ENCODE results near the gene SCFD2. TPM values are rescaled to one million over a fixed set of nuclear protein-coding genes. Genes with fewer than 3 reads are reported as not detected.
"Not testable (repeated sequence)": the region's sequence is repeated elsewhere in the genome, so short reads cannot be mapped to it uniquely, and the experiment has no call there.

The SCFD2 gene
- polyA plus RNA-seq, 12 donors: 10.3 to 13.4 (median 11.6) TPM; not detected in 1

DNA sequence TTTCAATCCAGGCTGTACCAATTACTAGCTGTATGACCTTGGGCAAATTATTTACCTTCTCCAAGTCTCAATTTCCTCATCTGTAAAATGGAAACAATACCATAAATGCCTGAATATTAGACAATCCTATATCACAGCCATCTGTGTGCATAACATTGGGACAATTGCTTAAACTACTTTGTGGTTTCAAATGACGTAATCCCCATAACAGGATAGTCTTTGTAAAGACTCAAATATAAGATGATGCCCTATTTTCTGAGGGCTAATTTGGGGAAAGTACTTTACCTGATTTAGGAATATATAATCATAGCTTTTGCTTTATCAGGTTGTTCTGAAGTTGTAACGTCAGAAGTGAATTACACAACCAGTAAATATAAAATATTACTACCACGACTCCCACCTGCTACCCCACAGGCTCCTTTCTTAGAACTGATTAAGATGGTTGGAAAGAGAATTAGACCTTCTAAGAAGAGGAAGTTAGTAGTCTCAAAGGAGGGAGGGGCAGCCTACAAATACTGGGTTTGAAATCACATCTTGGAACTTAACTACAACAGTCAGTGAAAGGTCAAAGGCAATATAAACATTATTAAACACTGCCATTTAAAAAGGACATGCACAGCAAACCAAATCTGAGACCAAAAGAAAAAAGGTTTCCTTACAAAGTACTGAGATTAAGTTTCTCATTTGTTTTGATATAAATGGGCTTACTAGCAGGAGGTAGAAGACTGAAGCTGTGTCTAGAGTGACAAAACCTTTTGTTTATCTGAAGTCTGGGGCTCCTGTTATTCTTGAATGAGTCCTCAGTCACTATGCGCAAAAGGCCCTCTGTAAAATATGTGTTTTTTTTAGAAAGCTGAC, 215.0 kb downstream of the SCFD2 start:
- no peak for DNase-seq

DNA sequence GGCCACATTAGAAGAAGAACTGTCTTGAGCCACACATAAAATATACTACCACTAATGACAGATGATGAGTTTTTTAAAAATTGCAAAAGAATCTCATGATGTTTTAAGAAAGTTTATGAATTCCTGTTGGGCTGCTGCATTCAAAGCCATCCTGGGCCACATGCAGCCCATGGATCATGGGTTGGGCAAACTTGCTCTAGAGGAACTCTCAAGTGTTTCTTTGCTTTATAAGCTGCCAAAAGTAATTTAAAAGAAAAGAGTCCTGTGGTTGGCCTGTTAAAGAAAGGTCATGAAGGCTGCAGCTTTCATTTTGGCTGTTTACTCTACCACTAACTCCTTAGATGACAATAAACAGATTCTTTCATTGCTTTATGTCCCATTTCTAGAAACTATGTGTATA, 218.2 kb downstream of the SCFD2 start:
- no peak for DNase-seq

DNA sequence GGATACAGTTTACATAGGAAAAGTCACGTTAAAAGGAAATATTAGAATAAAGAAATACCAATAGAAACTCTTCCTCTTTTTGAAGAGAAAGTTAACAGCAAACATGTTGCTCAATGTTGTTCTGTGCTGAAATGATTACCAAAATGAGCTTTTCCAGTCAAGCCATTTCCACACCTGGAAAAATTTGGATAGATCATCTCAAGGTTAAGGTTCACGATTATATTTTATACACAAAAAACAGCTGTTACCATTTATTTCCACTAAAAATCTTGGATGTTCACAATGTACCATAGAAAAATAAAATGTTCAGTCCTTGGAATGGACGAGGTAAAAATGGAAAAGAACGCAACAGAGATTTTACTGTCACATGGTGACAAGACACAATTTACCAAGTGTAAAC, 218.7 kb downstream of the SCFD2 start:
- DNase-seq: no peak

DNA sequence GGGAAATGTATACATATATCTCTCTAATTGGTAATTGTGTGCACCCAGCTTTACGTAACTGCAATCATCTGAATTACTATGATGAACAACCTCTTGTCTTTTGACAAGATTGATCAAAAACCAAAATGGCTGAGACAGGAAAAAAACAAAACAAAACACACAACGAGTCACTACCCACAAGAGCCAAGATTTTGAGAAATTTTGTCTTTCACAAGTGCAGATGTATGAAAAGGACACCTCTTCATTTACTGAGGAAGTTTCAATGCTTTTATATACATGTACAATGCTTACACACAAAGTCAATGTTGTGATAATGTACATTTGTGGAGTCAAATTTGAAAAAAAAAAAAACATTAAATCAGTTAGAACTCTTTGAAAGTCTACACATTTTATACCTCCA, 224.6 kb downstream of the SCFD2 start:
- DNase-seq: no peak

DNA sequence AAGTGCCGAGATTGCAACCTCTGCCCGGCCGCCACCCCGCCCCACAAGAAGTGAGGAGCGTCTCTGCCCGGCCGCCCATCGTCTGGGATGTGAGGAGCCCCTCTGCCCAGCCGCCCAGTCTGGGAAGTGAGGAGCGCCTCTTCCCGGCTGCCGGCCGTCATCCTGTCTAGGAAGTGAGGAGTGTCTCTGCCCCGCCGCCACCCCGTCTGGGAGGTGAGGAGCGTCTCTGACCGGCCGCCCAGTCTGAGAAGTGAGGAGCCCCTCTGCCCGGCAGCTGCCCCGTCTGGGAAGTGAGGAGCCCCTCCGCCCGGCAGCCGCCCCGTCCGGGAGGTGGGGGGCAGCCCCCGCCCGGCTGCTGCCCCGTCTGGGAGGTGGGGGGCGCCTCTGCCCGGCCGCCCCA, 226.6 kb downstream of the SCFD2 start:
- DNase-seq: not testable (repeated sequence)

DNA sequence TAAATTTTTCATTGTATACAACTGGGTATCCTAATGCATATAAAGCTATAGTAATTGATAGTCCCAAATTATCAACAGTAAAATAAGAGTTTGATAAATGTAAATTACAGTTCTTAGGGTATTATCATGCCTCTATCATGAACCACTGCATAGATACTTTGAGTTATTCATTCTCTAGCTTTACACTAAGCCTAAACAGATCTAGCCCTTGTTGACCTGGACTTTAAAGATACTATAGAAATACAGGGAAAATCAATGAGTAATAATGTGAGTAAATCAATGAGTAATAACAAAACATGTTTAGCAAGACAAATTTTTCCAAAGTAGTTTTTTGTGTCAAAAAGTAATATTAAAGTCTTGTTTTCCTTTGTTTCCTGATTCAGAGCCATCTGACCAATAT, 228.4 kb downstream of the SCFD2 start:
- no peak for DNase-seq

DNA sequence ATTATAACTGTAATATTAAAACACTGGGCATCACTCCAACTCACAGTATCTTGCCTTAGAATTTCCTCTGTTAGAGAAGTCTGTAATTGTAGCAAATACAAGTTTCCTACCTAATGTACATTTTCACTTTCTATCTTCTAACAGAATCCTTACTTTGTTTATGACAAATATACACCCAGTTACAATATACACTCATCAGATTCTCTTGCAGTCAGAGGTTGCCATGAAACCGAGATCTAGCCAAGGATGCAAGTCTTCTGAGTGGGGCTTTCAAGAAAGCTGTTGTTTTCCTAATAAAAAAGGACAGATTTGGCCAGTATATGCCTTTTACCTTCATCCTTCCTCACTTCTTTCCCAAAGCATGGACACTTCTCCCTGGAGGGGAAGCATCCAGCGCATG, 228.9 kb downstream of the SCFD2 start:
- DNase-seq: no peak

DNA sequence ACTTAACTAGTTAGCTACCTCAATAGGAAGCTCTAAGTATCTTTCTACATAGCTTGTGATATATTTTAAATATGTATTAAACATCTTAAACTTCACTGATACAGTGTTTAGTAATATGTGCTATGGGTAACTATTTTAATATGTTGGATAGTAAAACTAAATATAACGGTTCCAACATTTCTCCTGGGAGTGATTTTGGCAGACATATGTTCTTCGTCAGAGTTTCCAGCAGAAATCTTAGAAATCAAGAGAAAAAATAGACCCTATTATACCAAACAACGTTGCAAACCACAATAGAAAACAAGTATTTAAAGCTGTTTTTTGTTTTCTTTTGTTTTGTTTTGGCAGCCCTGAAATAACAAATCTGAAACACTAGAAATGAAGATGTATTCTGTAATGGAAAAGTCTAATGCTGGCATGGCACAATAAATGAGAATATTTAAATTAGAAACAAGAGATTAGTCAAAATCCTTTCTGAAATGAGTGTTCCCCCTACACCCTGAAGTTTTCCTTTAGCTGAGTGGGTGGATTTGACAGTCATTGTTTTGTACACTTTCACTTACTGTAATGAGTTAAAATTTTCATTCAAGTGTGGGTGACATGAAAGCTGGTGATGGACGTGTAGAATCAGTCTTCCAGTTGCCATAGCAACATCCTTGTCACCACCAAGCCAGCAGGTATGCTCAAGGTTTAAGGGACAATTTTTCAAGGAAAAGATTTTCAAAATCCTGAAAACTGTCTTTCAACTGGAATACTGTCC, 233.5 kb downstream of the SCFD2 start:
- peak; percentile 89 for DNase-seq

DNA sequence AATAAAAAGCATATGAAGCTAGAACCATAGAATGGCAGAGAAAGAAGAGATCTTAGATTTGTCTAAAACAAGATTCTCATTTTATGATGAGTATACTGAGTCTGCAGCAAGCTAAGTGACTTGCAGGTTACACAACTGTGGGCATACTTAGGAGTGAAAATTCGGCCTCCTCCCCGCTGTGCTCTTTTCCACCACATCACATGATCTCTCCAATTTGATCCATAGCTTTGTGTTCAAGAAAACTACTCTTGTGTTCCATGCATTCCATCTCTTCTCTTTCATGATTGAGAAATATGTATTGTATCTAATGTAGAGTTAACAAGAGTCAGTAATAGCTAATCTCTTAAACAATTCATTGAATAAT, 234.3 kb downstream of the SCFD2 start:
- DNase-seq: no peak

DNA sequence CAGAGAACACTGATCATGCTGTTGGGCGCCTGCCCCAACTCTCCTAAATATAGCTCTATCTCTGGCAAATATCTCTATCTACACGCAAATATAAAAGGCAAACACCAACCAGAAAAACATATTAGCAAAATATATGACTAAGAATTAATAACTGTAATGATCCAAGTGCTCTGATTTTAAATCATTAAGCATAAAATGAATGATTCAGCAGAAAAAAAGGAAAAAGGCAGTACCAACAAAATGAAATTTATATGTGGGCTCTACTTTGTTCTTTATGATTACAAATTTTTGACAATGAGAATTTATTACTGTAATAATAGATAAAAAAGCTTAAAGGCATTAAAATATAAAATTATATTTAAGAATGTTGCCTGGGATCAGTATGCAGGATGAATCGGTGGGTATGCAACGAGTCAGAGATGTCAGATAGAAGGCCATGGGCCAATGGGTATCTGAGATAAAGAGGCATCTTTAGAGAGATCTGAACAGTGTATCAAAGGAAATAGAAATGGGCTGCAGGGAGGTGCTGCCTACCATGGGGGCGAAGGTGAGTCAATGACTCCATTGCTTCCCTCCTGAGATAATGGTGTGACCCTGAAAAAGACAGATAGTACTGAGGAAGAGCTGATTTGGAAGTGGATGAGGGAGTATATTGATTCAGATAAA, 234.8 kb downstream of the SCFD2 start:
- no peak for DNase-seq

DNA sequence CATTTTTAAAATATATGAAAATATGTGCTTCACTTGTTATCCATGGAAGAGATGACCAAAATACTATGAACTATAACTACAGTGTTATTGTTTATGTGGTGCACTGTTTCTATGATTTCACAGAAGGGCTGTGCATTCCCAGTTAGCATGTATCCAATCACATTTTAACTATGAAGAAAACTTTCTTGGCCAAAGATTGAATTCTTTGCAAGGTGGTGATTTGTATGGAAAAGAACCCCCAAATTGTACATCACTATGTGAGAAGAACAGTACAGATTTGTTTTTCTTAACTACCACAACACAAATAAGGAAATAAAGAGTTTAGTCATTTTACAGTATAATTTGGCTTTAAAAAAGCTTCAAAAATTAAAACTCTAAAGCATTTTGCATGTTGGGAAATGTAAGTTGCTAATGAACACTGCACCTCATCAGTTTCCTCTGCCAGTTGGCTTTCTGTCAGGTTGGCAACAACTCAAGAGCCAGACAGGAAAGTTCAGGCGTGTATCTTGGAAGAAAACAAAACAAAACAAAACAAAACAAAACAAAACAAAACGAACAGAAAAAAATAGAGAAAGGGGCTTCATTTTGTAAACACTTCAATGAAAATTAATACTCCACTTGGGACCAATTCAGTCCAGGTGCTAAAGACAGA, 237.0 kb downstream of the SCFD2 start:
- peak; percentile 81 for DNase-seq

DNA sequence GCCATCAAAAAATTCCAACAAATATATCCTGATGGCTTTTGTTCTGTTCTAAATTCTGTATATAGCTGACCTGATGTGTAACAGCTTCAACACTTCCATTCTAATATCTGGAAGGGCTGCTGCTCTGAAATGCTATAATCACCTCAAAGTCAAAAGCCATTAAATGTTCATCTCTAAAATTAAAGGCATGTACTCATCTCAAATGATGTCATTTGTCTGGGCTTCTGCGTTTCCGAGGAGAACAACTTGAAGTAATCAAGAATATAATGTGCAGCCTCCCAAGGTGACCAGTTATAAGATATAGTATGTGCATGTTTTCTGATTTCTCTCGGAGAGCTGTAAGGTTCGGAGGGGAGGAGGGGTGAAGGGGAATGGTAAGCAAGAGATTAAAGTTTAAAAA, 237.6 kb downstream of the SCFD2 start:
- DNase-seq: peak; percentile 46

DNA sequence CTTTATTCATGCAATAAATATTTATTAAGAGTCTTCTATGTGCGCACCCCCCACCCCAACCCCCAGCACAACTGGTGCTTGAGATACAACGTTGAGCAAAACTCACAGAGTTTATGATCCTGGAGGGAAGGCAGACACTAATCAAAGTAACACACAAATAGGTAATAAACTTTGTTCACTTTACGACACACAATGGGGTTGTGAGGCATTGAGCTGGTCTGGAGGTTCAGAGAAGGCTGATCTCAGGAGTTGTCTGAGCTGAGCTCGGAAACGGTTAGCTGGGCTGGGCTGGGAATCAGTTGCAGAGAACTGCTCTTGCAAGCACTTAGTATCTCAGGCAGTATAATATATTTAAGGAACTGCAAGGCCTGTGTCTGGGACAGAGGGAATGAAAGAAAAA, 238.5 kb downstream of the SCFD2 start:
- no peak for DNase-seq

DNA sequence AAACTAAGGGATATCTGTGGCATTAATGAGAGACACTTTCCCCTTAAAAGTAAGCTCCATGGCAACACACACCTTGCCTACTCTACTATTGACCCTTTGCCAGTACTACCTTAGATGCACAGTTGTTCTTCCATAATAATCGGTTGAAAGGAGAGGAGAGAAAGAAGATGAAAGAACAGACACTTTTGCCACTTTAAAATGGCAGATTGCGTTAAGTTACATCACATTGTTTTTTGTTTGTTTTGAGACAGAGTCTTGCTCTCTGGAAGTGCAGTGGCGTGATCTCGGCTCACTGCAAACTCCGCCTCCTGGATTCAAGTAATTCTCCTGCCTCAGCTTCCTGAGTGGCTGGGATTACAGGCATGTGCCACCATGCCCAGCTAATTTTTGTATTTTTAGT, 239.8 kb downstream of the SCFD2 start:
- DNase-seq: no peak

DNA sequence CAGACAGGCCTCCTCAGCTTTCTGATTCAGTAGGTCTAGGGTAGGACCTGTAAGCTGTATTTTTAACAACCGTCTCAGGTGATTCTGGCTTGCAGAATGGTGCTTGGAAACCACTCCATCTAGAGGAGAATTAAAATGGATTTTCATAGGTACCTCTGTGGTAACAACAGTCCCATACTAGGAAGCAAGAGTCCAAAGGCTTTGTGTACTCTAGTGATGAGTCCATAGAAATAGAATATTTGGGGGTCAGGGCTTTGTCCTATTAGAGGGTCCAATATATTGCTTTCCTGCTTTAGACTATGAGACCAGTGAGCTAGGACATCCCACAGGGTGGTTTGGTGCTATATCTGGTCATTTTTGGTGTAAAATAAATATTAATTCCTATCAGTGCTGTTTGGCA, 242.0 kb downstream of the SCFD2 start:
- DNase-seq: no peak

DNA sequence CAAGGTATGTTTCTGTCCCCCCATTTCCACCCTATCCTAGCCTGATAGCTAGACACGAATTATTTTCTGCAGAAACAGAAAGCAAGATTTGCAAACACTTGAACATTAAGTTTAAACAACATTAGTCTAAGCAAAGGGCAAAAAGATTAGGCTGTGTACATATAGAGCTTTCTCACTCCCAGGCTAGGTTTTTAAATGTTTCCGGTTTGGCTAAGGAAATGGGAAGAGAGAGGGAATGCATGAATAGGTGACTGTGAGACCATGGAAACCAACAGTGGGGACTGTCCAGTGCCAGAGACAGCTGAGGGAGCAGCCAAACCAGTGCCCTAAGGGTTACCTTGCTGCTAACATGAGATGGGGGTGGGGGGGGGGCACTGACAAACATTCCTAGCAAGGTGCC, 242.7 kb downstream of the SCFD2 start:
- DNase-seq: no peak

DNA sequence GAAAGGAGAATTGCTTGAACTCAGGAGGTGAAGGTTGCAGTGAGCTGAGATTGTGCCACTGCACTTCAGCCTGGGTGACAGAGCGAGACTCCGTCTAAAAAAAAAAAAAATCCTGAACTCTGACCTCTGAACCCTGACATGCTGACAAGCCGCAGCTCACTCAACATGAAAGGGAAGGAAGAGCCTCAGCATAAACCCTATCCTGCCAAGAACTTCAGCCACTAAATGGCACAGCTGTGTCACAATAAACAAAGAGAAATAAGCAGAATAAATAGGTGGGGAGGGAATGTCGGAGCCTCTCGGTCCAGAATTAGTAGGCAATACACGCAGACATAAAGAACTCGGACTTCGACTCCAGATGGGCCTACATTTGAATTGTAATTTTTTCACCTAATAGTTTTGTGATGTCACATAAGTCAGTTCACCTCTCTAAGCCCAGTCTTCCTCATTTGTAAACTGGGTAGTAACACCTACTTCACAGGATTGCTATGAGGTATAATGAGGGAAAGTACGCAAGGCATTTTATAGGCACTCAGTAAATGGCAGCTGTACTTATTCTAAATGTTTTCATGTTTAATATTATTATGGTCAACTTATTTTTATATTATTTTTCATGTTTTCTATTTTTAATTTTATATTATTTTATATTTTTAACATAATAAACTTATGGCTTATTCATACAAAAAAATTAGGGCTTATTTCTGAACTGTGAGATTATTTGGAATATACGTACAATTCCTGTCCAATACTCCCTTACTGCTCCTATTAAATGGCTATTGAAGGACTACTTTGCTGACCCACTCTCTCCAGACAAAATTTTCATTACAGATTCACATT, 243.4 kb downstream of the SCFD2 start:
- DNase-seq: no peak

DNA sequence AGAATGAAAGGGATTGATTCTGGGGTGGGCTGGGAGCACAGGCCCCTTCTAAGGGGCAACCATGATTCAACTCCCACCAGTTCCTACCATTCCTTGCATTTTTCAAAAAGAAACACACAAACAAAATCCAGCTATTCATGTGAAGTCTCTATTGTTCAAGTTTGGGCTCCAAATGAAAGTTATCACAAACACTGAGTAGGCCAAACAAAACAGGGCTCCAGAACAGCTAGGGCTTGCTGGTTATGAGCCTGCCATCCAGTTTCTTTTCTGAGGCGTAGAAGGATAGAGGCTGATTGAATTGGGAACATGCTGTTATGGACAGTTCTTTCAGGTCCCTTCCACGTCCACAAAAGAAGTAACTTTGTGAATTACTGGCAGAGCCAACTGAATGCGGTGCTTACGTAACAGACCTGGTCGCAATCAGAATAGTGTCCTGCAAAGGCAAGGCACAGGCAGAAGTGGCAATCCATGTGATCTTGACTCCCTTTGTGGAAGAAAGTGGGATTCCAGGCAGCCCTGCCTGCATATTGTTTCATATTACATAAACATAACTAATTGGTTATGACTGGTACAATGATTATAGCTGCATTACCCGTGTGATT, 244.5 kb downstream of the SCFD2 start:
- no peak for DNase-seq

DNA sequence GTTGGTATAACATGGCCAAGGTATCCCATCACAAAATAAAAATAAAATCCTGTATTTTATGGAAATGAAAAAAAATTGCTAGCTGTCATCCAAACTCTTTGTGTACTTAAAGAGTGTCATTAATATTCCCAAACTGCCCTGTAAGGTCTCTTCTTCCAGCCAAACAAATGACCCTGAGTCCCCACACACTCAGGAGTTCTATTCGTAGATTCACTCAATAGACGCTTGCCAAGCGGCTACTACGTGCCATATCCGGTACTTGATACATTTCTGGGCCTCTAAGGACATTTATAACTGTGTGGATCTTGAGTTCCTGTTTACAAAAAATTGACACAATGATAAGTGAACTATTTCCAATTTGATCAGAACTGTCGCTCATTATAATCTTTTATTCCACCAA, 245.1 kb downstream of the SCFD2 start:
- DNase-seq: peak; percentile 31

DNA sequence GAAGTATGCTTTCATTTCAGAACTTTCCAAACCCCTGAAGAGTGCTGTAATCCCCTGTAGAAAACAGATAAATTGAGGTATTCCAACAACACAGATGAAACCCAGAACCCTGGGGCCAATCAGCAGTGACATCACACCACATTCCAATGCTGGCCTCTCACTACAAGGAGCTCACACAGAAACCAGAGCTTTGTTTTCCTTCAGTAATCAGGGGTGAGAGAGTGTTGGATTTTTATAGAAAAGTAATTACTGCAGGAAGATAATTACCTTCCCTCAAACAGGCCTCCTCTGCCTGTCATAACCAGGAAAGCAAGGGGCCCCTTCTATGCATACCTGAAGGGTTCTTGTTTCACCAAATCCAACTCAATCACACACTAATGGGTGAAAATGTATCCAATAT, 246.2 kb downstream of the SCFD2 start:
- DNase-seq: peak; percentile 45

DNA sequence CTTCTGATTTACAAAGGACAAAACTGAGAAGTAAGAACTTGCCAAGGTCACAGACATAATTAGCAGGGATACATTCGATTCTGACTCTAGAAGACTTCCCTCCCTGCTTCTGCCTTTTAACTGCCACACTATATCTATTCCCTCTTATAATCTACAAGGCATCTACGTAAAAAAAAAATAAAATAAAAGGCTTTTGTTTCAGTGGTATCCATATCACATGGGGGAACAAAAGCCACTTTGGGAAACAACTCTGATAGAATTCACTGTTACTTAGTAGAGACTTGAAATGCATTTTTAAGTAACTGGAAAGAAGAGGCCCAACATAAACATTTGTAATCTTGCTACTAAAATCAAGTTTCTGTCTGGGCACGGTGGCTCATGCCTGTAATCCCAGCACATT, 247.2 kb downstream of the SCFD2 start:
- no peak for DNase-seq

All from muscle of arm (tissue), 12 donors.